ENCODE data around the gene CLDN34. TPM values are rescaled to one million over a fixed set of nuclear protein-coding genes. Genes with fewer than 3 reads are reported as not detected.

CLDN34 gene
- total RNA-seq, 2 experiments from 2014 or later: not detected

- ATAC-seq (no peak), DNase-seq (no peak)
- H3K9me3 Mint-ChIP-seq (ENCODE audit: low read depth): no peaks in the 10 kb centered on the region
- peak overlapping the region; percentile 74 for H3K27ac Mint-ChIP-seq
- H3K4me3 Mint-ChIP-seq: peak overlapping the region; percentile 28
- H3K36me3 Mint-ChIP-seq: no peaks in the 10 kb centered on the region
- CTCF ChIA-PET: interaction anchor here (1.0 to 1.6 kb wide), 4 partner anchors 8 to 108 kb away, joined by 3 to 7 read pairs (median 4); no protein-coding TSS in a partner anchor
- peaks cover 5% of the 10 kb centered on the region for H3K27me3 Mint-ChIP-seq
- peaks cover 38% of the 10 kb centered on the region for H3K4me1 Mint-ChIP-seq
Observed at GRCh38 chrX:10011261-10011931, 44.2 kb downstream of the CLDN34 start.

GRCh38 chrX:10011991-10012390 lies 44.8 kb downstream of the CLDN34 start:
- CTCF ChIA-PET: interaction anchor here (1.0 to 1.6 kb wide), 4 partner anchors 9 to 70 kb away, joined by 3 to 7 read pairs (median 4); no protein-coding TSS in a partner anchor
- no peak overlapping the region for H3K4me3 Mint-ChIP-seq
- no peak for DNase-seq
- peak overlapping the region; percentile 74 for H3K27ac Mint-ChIP-seq
- H3K9me3 Mint-ChIP-seq (ENCODE audit: low read depth): no peaks in the 10 kb centered on the region
- peaks cover 5% of the 10 kb centered on the region for H3K27me3 Mint-ChIP-seq
- peaks cover 40% of the 10 kb centered on the region for H3K4me1 Mint-ChIP-seq
- H3K36me3 Mint-ChIP-seq: no peaks in the 10 kb centered on the region
- no peak for ATAC-seq

- Mint-ChIP-seq H3K9me3 (ENCODE audit: low read depth) (no peaks in the 10 kb centered on the region), H3K4me3 (peak overlapping the region; percentile 70), H3K27me3 (peaks cover 5% of the 10 kb centered on the region), H3K36me3 (no peaks in the 10 kb centered on the region), H3K27ac (peak overlapping the region; percentile 80), H3K4me1 (peaks cover 50% of the 10 kb centered on the region)
- DNase-seq (peak; percentile 82), ATAC-seq (peak; percentile 94)
- CTCF ChIA-PET: interaction anchor here (1.2 kb wide), 1 partner anchor 97 kb away, joined by 5 read pairs; no protein-coding TSS in a partner anchor
Observed at GRCh38 chrX:10014462-10015354, 47.5 kb downstream of the CLDN34 start.

GRCh38 chrX:10015355-10015722 lies 48.2 kb downstream of the CLDN34 start:
- H3K27me3 Mint-ChIP-seq: peaks cover 5% of the 10 kb centered on the region
- peaks cover 47% of the 10 kb centered on the region for H3K4me1 Mint-ChIP-seq
- CTCF ChIA-PET: no interaction called here
- DNase-seq: no peak
- no peaks in the 10 kb centered on the region for H3K9me3 Mint-ChIP-seq (ENCODE audit: low read depth)
- no peak overlapping the region for H3K4me3 Mint-ChIP-seq
- H3K36me3 Mint-ChIP-seq: no peaks in the 10 kb centered on the region
- no peak overlapping the region for H3K27ac Mint-ChIP-seq
- peak; percentile 8 for ATAC-seq

GRCh38 chrX:10015723-10016518 lies 48.8 kb downstream of the CLDN34 start:
- CTCF ChIA-PET: interaction anchor here (1.3 to 1.4 kb wide), 2 partner anchors 25 to 104 kb away, joined by 3 to 5 read pairs; no protein-coding TSS in a partner anchor
- Mint-ChIP-seq H3K4me3 (peak overlapping the region; percentile 57), H3K27me3 (peaks cover 5% of the 10 kb centered on the region), H3K9me3 (ENCODE audit: low read depth) (no peaks in the 10 kb centered on the region), H3K27ac (no peak overlapping the region), H3K4me1 (peaks cover 41% of the 10 kb centered on the region), H3K36me3 (no peaks in the 10 kb centered on the region)
- DNase-seq: no peak
- peak; percentile 13 for ATAC-seq

GRCh38 chrX:10016519-10017132 lies 49.5 kb downstream of the CLDN34 start:
- no peaks in the 10 kb centered on the region for H3K36me3 Mint-ChIP-seq
- no peak for DNase-seq
- no peak for ATAC-seq
- no peaks in the 10 kb centered on the region for H3K9me3 Mint-ChIP-seq (ENCODE audit: low read depth)
- H3K4me3 Mint-ChIP-seq: peak overlapping the region; percentile 57
- peaks cover 5% of the 10 kb centered on the region for H3K27me3 Mint-ChIP-seq
- CTCF ChIA-PET: interaction anchor here (0.9 to 1.4 kb wide), 3 partner anchors 25 to 103 kb away, joined by 3 to 5 read pairs (median 3); no protein-coding TSS in a partner anchor
- peak overlapping the region; percentile 52 for H3K27ac Mint-ChIP-seq
- peaks cover 36% of the 10 kb centered on the region for H3K4me1 Mint-ChIP-seq

- DNase-seq (no peak), ATAC-seq (no peak)
- CTCF ChIA-PET: no interaction called here
- peaks cover 5% of the 10 kb centered on the region for H3K27me3 Mint-ChIP-seq
- no peak overlapping the region for H3K27ac Mint-ChIP-seq
- peaks cover 27% of the 10 kb centered on the region for H3K4me1 Mint-ChIP-seq
- no peaks in the 10 kb centered on the region for H3K9me3 Mint-ChIP-seq (ENCODE audit: low read depth)
- no peak overlapping the region for H3K4me3 Mint-ChIP-seq
- H3K36me3 Mint-ChIP-seq: no peaks in the 10 kb centered on the region
Observed at GRCh38 chrX:10017872-10018271, 50.7 kb downstream of the CLDN34 start.

Other genes with a start within 250 kb of the CLDN34 start
- gene GPR143, start 201.5 kb upstream of the CLDN34 start, total RNA-seq: not detected
- gene SHROOM2, start 180.9 kb upstream of the CLDN34 start, total RNA-seq: not detected
- gene CLCN4, start 189.6 kb downstream of the CLDN34 start, total RNA-seq: under 1 TPM; 0.03 to 0.16 TPM

All from activated CD8-positive, alpha-beta memory T cell treated with anti-CD3 and anti-CD28 coated beads, Interleukin-2, amount 10 ng/mL, durations not matched to agents 7 days and 5 days (primary cell).